Skeletal muscle satellite cell (primary cell): ENCODE results near the gene DDX27. TPM values are rescaled to one million over a fixed set of nuclear protein-coding genes. Genes with fewer than 3 reads are reported as not detected.
"Not testable (repeated sequence)": the region's sequence is repeated elsewhere in the genome, so short reads cannot be mapped to it uniquely, and the experiment has no call there.

Experiments
- H3K27me3 ChIP-seq: 2 replicates; pipeline ENCODE4 v1.7.0; 2013; ENCODE audit warnings: low read length; ENCODE audit not compliant: control insufficient read depth, insufficient read depth
- H3K36me3 ChIP-seq: 2 replicates; pipeline ENCODE4 v1.7.0; 2013; ENCODE audit warnings: mild to moderate bottlenecking, control low read depth, low read length; ENCODE audit not compliant: insufficient read depth
- H3K4me1 ChIP-seq: 2 replicates; pipeline ENCODE4 v1.7.0; 2013; ENCODE audit warnings: low read length; ENCODE audit not compliant: control insufficient read depth, insufficient read depth
- H3K4me2 ChIP-seq: 2 replicates; pipeline ENCODE4 v1.7.0; 2013; ENCODE audit warnings: mild to moderate bottlenecking, low read length
- H3K4me3 ChIP-seq: 2 replicates; pipeline ENCODE4 v1.7.0; 2013; ENCODE audit warnings: low read length
- H3K9ac ChIP-seq: 2 replicates; pipeline ENCODE4 v1.7.0; 2013; ENCODE audit warnings: mild to moderate bottlenecking, low read depth, low read length, moderate library complexity
- H3K9me3 ChIP-seq: replicated peaks from 2 replicates; pipeline ENCODE4 v1.7.0; 2013; ENCODE audit warnings: mild to moderate bottlenecking, control low read depth, low read length
- total RNA-seq: library from RNA; depleted of rRNA; stranded (reverse); fragments of >200 nt; gene quantifications from 2 replicates; pipeline ENCODE4 v1.2.3, GENCODE V29; 2012; rRNA removed

Gene DDX27, protein sequence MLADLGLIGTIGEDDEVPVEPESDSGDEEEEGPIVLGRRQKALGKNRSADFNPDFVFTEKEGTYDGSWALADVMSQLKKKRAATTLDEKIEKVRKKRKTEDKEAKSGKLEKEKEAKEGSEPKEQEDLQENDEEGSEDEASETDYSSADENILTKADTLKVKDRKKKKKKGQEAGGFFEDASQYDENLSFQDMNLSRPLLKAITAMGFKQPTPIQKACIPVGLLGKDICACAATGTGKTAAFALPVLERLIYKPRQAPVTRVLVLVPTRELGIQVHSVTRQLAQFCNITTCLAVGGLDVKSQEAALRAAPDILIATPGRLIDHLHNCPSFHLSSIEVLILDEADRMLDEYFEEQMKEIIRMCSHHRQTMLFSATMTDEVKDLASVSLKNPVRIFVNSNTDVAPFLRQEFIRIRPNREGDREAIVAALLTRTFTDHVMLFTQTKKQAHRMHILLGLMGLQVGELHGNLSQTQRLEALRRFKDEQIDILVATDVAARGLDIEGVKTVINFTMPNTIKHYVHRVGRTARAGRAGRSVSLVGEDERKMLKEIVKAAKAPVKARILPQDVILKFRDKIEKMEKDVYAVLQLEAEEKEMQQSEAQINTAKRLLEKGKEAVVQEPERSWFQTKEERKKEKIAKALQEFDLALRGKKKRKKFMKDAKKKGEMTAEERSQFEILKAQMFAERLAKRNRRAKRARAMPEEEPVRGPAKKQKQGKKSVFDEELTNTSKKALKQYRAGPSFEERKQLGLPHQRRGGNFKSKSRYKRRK
- 33.9 and 37.3 TPM in 2 replicates for total RNA-seq

DNA sequence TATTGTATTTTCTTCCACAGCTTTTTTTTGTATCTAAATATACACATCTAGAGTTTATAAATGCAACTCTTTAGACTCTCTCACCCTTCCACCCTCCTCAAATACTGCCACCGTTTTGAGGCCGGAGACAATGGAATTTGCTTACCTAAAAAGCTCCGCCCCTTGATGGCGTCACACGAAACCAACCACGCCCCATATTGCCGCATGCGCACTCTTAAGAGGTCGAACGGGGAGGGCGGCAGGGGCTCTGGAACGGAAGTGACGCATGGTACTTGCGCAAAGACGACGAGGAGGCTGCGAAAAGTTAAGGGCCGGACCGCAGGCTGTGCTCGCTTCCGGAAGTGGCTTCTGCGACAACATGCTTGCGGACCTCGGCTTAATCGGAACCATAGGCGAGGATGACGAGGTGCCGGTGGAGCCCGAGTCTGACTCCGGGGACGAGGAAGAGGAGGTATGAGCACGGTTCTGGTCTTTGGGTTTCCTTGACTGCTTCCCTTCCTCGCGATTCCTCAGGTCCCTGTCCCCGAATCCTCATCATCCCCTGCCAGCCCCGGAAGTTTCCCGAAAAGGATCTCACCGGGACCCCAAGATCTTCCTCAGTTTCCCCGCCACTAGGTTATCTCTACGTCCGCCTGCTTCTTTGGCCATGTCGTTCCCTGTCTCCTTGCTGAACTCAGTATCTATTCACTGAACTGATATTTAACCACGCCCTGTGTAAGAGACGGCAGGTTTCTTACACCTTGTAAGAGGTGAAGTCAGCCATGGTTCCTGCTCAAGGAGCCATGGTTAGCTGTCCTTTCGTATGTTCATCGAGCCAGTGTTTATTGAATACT is at the start of gene DDX27:
TSS of gene DDX27 (plus strand) at position 326 of the 833 bp plus-strand sequence. CDS start at position 359, 33 bp downstream.
- peaks cover 27% of the 10 kb centered on the region for H3K36me3 ChIP-seq
- peak within 1 kb of the TSS; percentile 85 for H3K4me3 ChIP-seq
- H3K4me1 ChIP-seq, result peaks cover 18% of the 10 kb centered on the region
- no peaks in the 10 kb centered on the region for H3K27me3 ChIP-seq
- H3K9me3 ChIP-seq, result no peaks in the 10 kb centered on the region
- H3K9ac ChIP-seq, result peak within 1 kb of the TSS; percentile 89
- H3K4me2 ChIP-seq, result peak within 1 kb of the TSS; percentile 87

DNA sequence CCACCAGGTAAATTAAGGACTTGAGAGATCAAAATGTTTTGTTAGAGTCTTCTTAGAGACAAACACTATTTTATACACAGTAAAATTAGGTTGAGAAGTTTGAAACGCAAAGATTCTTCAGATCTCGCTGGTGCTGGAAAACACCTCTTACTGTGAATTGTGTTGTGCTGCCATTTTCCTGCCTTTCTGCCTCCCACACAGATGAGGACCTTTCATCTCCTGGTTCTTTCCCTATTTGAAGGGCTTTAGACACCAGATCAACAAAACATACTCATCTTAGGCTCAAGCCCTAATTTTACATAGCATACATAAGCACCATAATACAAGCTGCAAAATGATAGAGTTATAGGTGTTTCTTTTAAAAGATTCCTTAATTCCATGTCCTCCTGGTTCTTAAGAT is 49.7 kb upstream of the DDX27 start:
- Histone ChIP-seq H3K4me1 (peaks cover 9% of the 10 kb centered on the region), H3K4me3 (no peak overlapping the region), H3K9ac (no peak overlapping the region), H3K4me2 (no peak overlapping the region), H3K9me3 (no peaks in the 10 kb centered on the region), H3K36me3 (peaks cover 12% of the 10 kb centered on the region), H3K27me3 (no peaks in the 10 kb centered on the region)

DNA sequence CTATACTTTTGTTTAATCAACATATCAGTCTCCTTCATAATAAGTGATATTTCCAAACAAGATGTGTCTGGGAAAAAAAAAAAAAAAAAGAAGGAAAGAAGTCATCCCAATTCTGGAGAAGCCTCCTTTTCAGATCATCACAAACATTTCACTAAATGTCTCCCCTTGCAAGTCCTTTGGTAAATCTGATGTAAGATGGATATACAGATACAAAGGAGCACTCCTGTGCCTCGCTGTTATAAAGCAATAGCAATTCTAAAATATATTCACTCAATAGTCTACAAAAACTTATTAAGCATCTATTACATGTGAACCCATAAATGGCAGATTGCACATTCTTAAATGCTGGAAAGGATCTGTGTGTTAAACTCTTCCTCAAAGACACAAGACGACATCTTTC is 48.5 kb upstream of the DDX27 start:
- Histone ChIP-seq H3K36me3 (peaks cover 6% of the 10 kb centered on the region), H3K9ac (no peak overlapping the region), H3K4me2 (no peak overlapping the region), H3K4me3 (no peak overlapping the region), H3K9me3 (no peaks in the 10 kb centered on the region), H3K27me3 (no peaks in the 10 kb centered on the region), H3K4me1 (peaks cover 9% of the 10 kb centered on the region)

DNA sequence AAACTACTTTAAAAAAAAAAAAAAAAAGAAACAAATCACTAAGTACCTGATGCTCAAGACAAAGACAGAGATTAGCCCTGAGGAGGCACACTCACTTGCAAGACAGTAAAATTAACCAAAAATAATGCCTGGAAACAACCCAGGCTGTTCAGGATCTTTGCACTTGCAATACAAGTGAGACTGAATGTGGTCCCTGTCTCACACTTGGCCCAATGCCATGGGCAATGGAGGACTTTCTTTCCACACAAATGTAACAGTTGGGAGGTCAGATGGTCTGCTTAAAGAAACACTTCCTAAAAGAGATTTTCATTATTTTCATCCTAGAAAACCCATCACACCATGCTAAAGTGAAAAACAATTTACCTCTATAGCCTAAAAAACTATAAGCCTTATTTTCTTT is 47.3 kb upstream of the DDX27 start:
- Histone ChIP-seq H3K4me3 (no peak overlapping the region), H3K36me3 (peaks cover 6% of the 10 kb centered on the region), H3K4me2 (no peak overlapping the region)

DNA sequence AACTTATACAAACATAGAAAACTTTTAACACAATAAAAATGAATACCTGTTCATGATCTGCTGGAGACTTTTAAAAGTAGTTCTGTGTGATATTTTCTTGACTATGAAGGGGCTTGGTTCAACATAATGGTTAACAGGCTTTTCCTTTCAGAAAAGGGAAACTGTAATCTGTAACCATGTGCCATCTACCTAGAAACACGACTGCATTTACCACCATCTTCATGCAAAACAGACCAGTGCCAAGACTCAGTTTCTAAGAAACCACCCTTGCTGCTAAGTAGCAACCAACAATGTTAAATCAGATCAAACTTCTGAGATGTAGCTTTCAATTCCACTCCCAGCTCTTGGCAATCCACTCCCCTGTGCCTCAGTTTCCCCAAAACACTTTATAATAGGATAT is 46.8 kb upstream of the DDX27 start:
- peaks cover 6% of the 10 kb centered on the region for H3K36me3 ChIP-seq
- no peak overlapping the region for H3K4me2 ChIP-seq
- H3K9me3 ChIP-seq, result no peaks in the 10 kb centered on the region
- no peak overlapping the region for H3K9ac ChIP-seq
- no peaks in the 10 kb centered on the region for H3K27me3 ChIP-seq
- peaks cover 7% of the 10 kb centered on the region for H3K4me1 ChIP-seq
- H3K4me3 ChIP-seq, result no peak overlapping the region

More for the DNA sequence above, 47.3 kb upstream of the DDX27 start:
- Histone ChIP-seq H3K9ac (no peak overlapping the region), H3K4me1 (peaks cover 9% of the 10 kb centered on the region), H3K9me3 (no peaks in the 10 kb centered on the region), H3K27me3 (no peaks in the 10 kb centered on the region)

DNA sequence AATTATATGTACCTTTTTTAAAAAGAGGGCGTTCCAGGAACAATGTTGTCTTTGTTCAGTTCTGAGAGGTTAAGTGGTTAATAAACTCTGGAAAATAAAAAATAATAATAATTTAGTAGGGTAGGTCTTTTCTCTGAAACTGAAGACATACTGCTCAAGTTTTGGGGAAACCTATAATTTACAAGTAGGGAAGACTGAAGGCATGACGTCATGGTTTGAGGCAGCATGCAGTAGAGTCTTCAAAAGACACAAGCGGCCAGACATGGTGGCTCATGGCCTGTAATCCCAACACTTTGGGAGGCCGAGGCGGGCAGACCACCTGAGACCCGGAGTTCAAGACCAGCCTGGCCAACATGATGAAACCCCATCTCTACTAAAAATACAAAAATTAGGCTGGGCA is 45.0 kb upstream of the DDX27 start:
- Histone ChIP-seq H3K4me3 (no peak overlapping the region), H3K27me3 (no peaks in the 10 kb centered on the region), H3K36me3 (peaks cover 13% of the 10 kb centered on the region), H3K9ac (no peak overlapping the region), H3K4me2 (no peak overlapping the region), H3K9me3 (no peaks in the 10 kb centered on the region), H3K4me1 (no peaks in the 10 kb centered on the region)

DNA sequence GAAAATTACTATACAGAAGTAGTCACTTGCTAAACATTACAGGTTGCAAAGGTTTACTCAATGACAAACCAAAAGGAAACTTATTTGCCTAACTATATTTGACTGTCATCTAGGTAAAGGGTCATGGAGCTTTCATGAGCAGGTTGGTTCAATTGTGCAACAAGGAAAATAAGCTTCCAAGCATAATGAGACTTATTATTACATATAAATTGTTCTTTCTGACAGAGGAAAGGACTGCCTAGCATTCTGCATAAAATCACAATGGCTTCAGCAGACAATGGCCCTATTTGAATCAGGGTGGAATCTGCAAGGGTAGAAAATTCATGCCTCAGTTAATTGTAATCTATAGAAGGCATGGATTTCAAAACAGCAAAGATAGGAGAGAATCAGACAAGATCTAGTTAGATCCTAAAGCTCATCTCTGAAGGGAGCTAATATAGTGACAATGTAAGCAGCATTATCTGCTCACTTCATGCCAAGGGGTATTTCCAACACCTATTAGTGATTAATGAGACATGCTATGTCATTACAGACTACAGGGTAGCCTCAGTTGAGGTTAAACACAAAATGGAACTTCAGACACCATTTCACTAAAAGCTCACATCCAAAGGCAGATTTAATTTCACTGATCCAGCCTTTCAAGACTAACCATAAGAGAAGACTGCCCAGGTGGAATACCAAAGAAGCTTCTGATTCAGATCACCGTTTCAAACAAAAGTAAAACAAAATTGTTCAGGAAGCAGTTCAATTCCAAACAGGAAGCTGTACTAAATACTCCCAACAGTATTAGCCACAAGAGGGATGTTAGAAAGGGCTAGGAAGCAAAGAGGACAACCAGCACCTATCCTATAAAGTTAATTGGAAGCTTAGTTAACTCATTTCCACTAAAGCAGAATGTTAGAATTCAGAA is 39.6 kb upstream of the DDX27 start:
- no peaks in the 10 kb centered on the region for H3K4me1 ChIP-seq
- H3K9me3 ChIP-seq, result no peaks in the 10 kb centered on the region
- no peaks in the 10 kb centered on the region for H3K27me3 ChIP-seq
- H3K4me2 ChIP-seq, result no peak overlapping the region
- H3K4me3 ChIP-seq, result no peak overlapping the region
- H3K9ac ChIP-seq, result no peak overlapping the region
- peaks cover 6% of the 10 kb centered on the region for H3K36me3 ChIP-seq

DNA sequence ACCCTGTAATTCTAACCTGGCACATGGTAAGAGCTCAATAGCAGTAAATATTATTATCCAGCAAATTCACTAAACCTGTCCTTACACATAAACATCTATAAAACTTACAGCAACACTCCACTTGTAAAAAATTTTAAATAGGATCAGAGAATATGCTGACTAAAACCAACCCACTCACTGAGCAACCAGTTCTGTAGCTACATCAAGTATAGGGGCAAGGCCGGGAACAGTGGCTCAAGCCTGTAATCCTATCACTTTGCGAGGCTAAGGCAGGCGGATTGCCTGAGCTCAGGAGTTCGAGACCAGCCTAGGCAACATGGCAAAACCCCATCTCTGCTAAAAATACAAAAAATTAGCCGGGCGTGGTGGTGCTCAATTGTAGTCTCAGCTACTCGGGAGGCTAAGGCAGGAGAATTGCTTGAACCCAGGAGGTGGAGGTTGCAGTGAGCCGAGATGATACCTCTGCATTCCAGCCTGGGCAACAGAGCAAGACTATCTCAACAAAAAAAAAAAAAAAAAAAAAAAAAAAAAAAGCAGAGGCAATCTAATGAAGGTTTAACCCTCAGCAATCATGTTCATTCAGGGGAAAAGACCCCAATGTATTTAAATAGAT is 37.8 kb upstream of the DDX27 start:
- no peaks in the 10 kb centered on the region for H3K27me3 ChIP-seq
- no peaks in the 10 kb centered on the region for H3K9me3 ChIP-seq
- H3K4me2 ChIP-seq, result no peak overlapping the region
- H3K4me3 ChIP-seq, result no peak overlapping the region
- peaks cover 11% of the 10 kb centered on the region for H3K36me3 ChIP-seq
- peaks cover 6% of the 10 kb centered on the region for H3K4me1 ChIP-seq
- H3K9ac ChIP-seq, result no peak overlapping the region

DNA sequence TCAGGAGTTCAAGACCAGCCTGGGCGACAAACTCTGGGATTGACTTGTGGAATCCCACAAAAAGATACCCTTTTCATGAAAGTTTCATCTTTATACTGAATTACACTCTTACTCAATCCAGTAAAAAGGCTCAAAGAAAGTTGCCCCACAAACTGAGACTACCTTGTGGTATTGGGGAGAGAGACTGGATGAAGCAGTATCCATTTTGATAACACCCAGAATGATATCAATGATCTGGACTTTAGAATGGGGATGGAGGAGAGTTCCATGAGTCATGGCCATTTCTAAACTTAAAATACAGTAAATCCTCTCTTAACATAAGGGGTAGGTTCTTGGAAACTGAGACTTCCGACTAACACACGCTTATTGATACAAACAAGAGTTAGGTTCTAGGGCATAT is 35.8 kb upstream of the DDX27 start:
- H3K36me3 ChIP-seq, result peaks cover 4% of the 10 kb centered on the region
- H3K4me2 ChIP-seq, result no peak overlapping the region
- no peaks in the 10 kb centered on the region for H3K9me3 ChIP-seq
- peaks cover 7% of the 10 kb centered on the region for H3K4me1 ChIP-seq
- H3K9ac ChIP-seq, result no peak overlapping the region
- H3K27me3 ChIP-seq, result no peaks in the 10 kb centered on the region
- no peak overlapping the region for H3K4me3 ChIP-seq

DNA sequence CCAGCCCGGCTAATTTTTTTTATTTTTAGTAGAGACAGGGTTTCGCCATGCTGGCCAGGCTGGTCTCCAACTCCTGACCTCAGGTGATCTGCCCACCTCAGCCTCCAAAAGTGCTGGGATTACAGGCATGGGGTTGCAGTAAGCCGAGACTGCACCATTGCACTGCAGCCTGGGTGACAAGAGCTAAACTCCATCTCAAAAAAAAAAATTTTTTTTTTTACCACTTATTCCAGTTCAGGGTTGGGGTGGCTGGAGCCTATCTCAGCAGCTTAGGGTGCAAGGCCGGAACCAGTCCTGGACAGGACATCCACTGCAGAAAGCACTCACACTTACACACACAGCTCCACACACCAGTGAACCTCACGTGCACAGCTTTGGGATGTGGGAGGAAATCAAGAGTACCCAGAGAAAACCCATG is 35.1 kb upstream of the DDX27 start:
- not testable (repeated sequence) for H3K36me3 ChIP-seq, H3K9me3 ChIP-seq, H3K4me3 ChIP-seq, H3K27me3 ChIP-seq, H3K4me2 ChIP-seq, H3K4me1 ChIP-seq, H3K9ac ChIP-seq
